Hematopoietic multipotent progenitor cell treated with erythropoietin and hydrocortisone succinate and interleukin-3 and kit ligand, for 4 days (in vitro differentiated cells): ENCODE results near the gene ABCA4.

Experiments used
- DNase-seq: peaks from one replicate; pipeline ENCODE4 v3.0.0-alpha.2; 2015

The ABCA4 gene

GRCh38 chr1:94048413-94049164 lies 72.4 kb downstream of the ABCA4 start:
- DNase-seq: no peak

GRCh38 chr1:94047949-94048348 lies 73.0 kb downstream of the ABCA4 start:
- no peak for DNase-seq

GRCh38 chr1:94045465-94046056 lies 75.4 kb downstream of the ABCA4 start:
- peak; percentile 78 for DNase-seq

- DNase-seq: no peak
These were observed 76.1 kb downstream of the ABCA4 start for GRCh38 chr1:94044891-94045290.

- peak; percentile 55 for DNase-seq
These were observed 76.6 kb downstream of the ABCA4 start for GRCh38 chr1:94044290-94044790.

GRCh38 chr1:94043738-94044289 lies 77.1 kb downstream of the ABCA4 start:
- DNase-seq: no peak

GRCh38 chr1:94042388-94042787 lies 78.6 kb downstream of the ABCA4 start:
- DNase-seq: no peak

GRCh38 chr1:94039871-94040569 lies 80.9 kb downstream of the ABCA4 start:
- DNase-seq: no peak

- peak; percentile 82 for DNase-seq
These were observed 81.5 kb downstream of the ABCA4 start for GRCh38 chr1:94039514-94039870.

- DNase-seq: no peak
These were observed 82.4 kb downstream of the ABCA4 start for GRCh38 chr1:94038511-94038910.

- peak; percentile 5 for DNase-seq
These were observed 83.3 kb downstream of the ABCA4 start for GRCh38 chr1:94037392-94038229.

- peak; percentile 9 for DNase-seq
These were observed 84.2 kb downstream of the ABCA4 start for GRCh38 chr1:94036730-94037129.

- DNase-seq: no peak
These were observed 87.1 kb downstream of the ABCA4 start for GRCh38 chr1:94033849-94034248.

GRCh38 chr1:94032637-94033036 lies 88.3 kb downstream of the ABCA4 start:
- no peak for DNase-seq

- no peak for DNase-seq
These were observed 89.4 kb downstream of the ABCA4 start for GRCh38 chr1:94031591-94031990.

- no peak for DNase-seq
These were observed 89.8 kb downstream of the ABCA4 start for GRCh38 chr1:94031154-94031553.

GRCh38 chr1:94029130-94029993 lies 91.6 kb downstream of the ABCA4 start:
- no peak for DNase-seq

GRCh38 chr1:94027721-94028515 lies 93.0 kb downstream of the ABCA4 start:
- DNase-seq: no peak

GRCh38 chr1:94026619-94027380 lies 94.1 kb downstream of the ABCA4 start:
- peak; percentile 65 for DNase-seq
